Measurements from ENCODE around the gene GRIA3. TPM values are rescaled to one million over a fixed set of nuclear protein-coding genes. Genes with fewer than 3 reads are reported as not detected.

Gene GRIA3
- polyA plus RNA-seq, 1 of the 3 experiments (the other 2 are of a cell fraction): 0.15 TPM

GRCh38 chrX:123424546-123424945 is 240.5 kb downstream of the GRIA3 start:
- H2AFZ ChIP-seq (ENCODE audit: low read depth): no peak overlapping the region
- POLR2A ChIA-PET: no interaction called here
- peak overlapping the region; percentile 30; the same call in 1 of the 2 replicates for H3K4me2 ChIP-seq
- H3K9me3 ChIP-seq: no peaks in the 10 kb centered on the region
- H3K27me3 ChIP-seq (ENCODE audit: insufficient read depth): no peaks in the 10 kb centered on the region
- CTCF ChIA-PET: interaction anchor here (1.9 to 2.5 kb wide), 2 partner anchors 11 to 143 kb away, joined by 9 to 10 read pairs; no protein-coding TSS in a partner anchor
- no peaks in the 10 kb centered on the region for H3K79me2 ChIP-seq (ENCODE audit: insufficient read depth)
- peaks cover 0 to 10% of the 10 kb centered on the region in 2 experiments; a peak in 1 of 4 replicates for H3K4me1 ChIP-seq (ENCODE audit: control insufficient read depth in 1 of 2, insufficient read depth in 2 of 2, low read depth in 1 of 2, low read length in 1 of 2)
- no peak overlapping the region for H3K4me3 ChIP-seq (ENCODE audit: low read depth in 2 of 2, low read length in 1 of 2)
- TF ChIP-seq PBX3 (IDR thresholded peaks at IDR 0.05) (peak; percentile 70), JUND (IDR thresholded peaks at IDR 0.05) (peak; percentile 56), EP300 (IDR thresholded peaks at IDR 0.05; ENCODE audit: borderline replicate concordance in 1 of 2, low read depth in 1 of 2, low read length in 1 of 2) (0 out of 4 replicates have a peak, but pooled peaks of 1 of the 2 experiments have one; percentile 12), YY1 (IDR thresholded peaks at IDR 0.05; ENCODE audit: low read depth) (no peak), TCF12 (IDR thresholded peaks at IDR 0.05) (no peak; the same call in none of the 2 replicates), CTCF (IDR thresholded peaks at IDR 0.05) (no peak), FOSL2 (IDR thresholded peaks at IDR 0.05; ENCODE audit: borderline replicate concordance, low read depth) (peak; percentile 40; the same call in 1 of the 2 replicates)
- no peaks in the 10 kb centered on the region for H3K36me3 ChIP-seq (replicated peaks in 1 of 2; ENCODE audit: control insufficient read depth in 1 of 2, insufficient read depth in 2 of 2, low read length in 1 of 2)
- peak overlapping the region in 1 of 2 experiments; percentile 22; a peak in 1 of 4 replicates for H3K27ac ChIP-seq (ENCODE audit: low read depth in 2 of 2, low read length in 1 of 2)
- no peak overlapping the region for H3K9ac ChIP-seq
- H3K9me2 ChIP-seq: no peaks in the 10 kb centered on the region
- peaks cover 16% of the 10 kb centered on the region for H3F3A ChIP-seq (replicated peaks; ENCODE audit: insufficient read depth)
- DNase-seq: no peak
- no peaks in the 10 kb centered on the region for H4K20me1 ChIP-seq (ENCODE audit: insufficient read depth)

GRCh38 chrX:123425471-123425870 is 241.4 kb downstream of the GRIA3 start:
- no peak for DNase-seq
- no peaks in the 10 kb centered on the region for H3K9me3 ChIP-seq
- no peaks in the 10 kb centered on the region for H3K36me3 ChIP-seq (replicated peaks in 1 of 2; ENCODE audit: control insufficient read depth in 1 of 2, insufficient read depth in 2 of 2, low read length in 1 of 2)
- peaks cover 0 to 10% of the 10 kb centered on the region in 2 experiments; a peak in 1 of 4 replicates for H3K4me1 ChIP-seq (ENCODE audit: control insufficient read depth in 1 of 2, insufficient read depth in 2 of 2, low read depth in 1 of 2, low read length in 1 of 2)
- no peak overlapping the region for H3K9ac ChIP-seq
- H3K27me3 ChIP-seq (ENCODE audit: insufficient read depth): no peaks in the 10 kb centered on the region
- no peak overlapping the region for H3K27ac ChIP-seq (ENCODE audit: low read depth in 2 of 2, low read length in 1 of 2)
- no peaks in the 10 kb centered on the region for H3K9me2 ChIP-seq
- peaks cover 16% of the 10 kb centered on the region for H3F3A ChIP-seq (replicated peaks; ENCODE audit: insufficient read depth)
- WGBS (ENCODE audit: low lambda C conversion rate): 18% methylated on average over 2 of the region's 2 CpGs
- H3K4me2 ChIP-seq: no peak overlapping the region
- no peaks in the 10 kb centered on the region for H4K20me1 ChIP-seq (ENCODE audit: insufficient read depth)
- ChIA-PET CTCF (interaction anchor here (1.4 kb wide), 1 partner anchor 10 kb away, joined by 3 read pairs; no protein-coding TSS in a partner anchor), POLR2A (no interaction called here)
- no peaks in the 10 kb centered on the region for H3K79me2 ChIP-seq (ENCODE audit: insufficient read depth)
- H3K4me3 ChIP-seq (ENCODE audit: low read depth in 2 of 2, low read length in 1 of 2): no peak overlapping the region
- H2AFZ ChIP-seq (ENCODE audit: low read depth): no peak overlapping the region
- TF ChIP-seq REST (IDR thresholded peaks at IDR 0.05; ENCODE audit: low read depth, low read length) (no peak), MXI1 (IDR thresholded peaks at IDR 0.05; ENCODE audit: low read depth, low read length) (no peak), CTCF (IDR thresholded peaks at IDR 0.05) (no peak), ELF1 (IDR thresholded peaks at IDR 0.05) (no peak), FOSL2 (IDR thresholded peaks at IDR 0.05; ENCODE audit: borderline replicate concordance, low read depth) (no peak), SMC3 (IDR thresholded peaks at IDR 0.05; ENCODE audit: low read depth, low read length) (no peak), RFX5 (IDR thresholded peaks at IDR 0.05; ENCODE audit: low read length) (no peak), GABPA (IDR thresholded peaks at IDR 0.05; ENCODE audit: low read depth) (no peak), FOXJ3 (CRISPR knock-in tag; IDR thresholded peaks at IDR 0.05) (no peak), TEAD4 (IDR thresholded peaks at IDR 0.05; ENCODE audit: borderline replicate concordance, insufficient read depth) (no peak), POLR2AphosphoS5 (IDR thresholded peaks at IDR 0.05; ENCODE audit: low read depth, low read length) (no peak), PBX3 (IDR thresholded peaks at IDR 0.05) (no peak), TAF1 (IDR thresholded peaks at IDR 0.05; ENCODE audit: borderline replicate concordance, low read depth, low read length) (no peak)
